ENCODE measurements around the gene GSTA2.

- TF ChIP-seq CTCF (IDR thresholded peaks at IDR 0.05) (no peak), SP1 (CRISPR knock-in tag; conservative IDR thresholded peaks at IDR 0.05) (no peak), ZNF671 (CRISPR knock-in tag; IDR thresholded peaks at IDR 0.05) (no peak), NR2C2 (CRISPR knock-in tag; IDR thresholded peaks at IDR 0.05) (no peak), SMAD4 (CRISPR knock-in tag; IDR thresholded peaks at IDR 0.05) (no peak), PRDM15 (CRISPR knock-in tag; IDR thresholded peaks at IDR 0.05) (no peak), NFYB (CRISPR knock-in tag; conservative IDR thresholded peaks at IDR 0.05; ENCODE audit: low read depth) (no peak), CREM (CRISPR knock-in tag; IDR thresholded peaks at IDR 0.05) (no peak), ZNF317 (CRISPR knock-in tag; IDR thresholded peaks at IDR 0.05; ENCODE audit: borderline replicate concordance, low read depth) (no peak), OVOL2 (CRISPR knock-in tag; IDR thresholded peaks at IDR 0.05; ENCODE audit: borderline replicate concordance) (no peak), TEAD1 (CRISPR knock-in tag; IDR thresholded peaks at IDR 0.05) (no peak)
- TF ChIP-seq, protein P1, sequence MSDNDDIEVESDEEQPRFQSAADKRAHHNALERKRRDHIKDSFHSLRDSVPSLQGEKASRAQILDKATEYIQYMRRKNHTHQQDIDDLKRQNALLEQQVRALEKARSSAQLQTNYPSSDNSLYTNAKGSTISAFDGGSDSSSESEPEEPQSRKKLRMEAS (CRISPR knock-in tag; IDR thresholded peaks at IDR 0.05) = no peak
- TF ChIP-seq, protein P2, sequence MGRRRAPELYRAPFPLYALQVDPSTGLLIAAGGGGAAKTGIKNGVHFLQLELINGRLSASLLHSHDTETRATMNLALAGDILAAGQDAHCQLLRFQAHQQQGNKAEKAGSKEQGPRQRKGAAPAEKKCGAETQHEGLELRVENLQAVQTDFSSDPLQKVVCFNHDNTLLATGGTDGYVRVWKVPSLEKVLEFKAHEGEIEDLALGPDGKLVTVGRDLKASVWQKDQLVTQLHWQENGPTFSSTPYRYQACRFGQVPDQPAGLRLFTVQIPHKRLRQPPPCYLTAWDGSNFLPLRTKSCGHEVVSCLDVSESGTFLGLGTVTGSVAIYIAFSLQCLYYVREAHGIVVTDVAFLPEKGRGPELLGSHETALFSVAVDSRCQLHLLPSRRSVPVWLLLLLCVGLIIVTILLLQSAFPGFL (CRISPR knock-in tag; IDR thresholded peaks at IDR 0.05; ENCODE audit: borderline replicate concordance) = no peak
- TF ChIP-seq, protein P3, sequence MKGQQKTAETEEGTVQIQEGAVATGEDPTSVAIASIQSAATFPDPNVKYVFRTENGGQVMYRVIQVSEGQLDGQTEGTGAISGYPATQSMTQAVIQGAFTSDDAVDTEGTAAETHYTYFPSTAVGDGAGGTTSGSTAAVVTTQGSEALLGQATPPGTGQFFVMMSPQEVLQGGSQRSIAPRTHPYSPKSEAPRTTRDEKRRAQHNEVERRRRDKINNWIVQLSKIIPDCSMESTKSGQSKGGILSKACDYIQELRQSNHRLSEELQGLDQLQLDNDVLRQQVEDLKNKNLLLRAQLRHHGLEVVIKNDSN (CRISPR knock-in tag; IDR thresholded peaks at IDR 0.05) = no peak
Measured at GRCh38 chr6:52739627-52740026, 23.6 kb downstream of the GSTA2 start.
